ENCODE measurements around the gene PRR13. TPM values are rescaled to one million over a fixed set of nuclear protein-coding genes. Genes with fewer than 3 reads are reported as not detected.
A peak's percentile ranks its signal among the peaks of the same experiment; 100 is the strongest.

The PRR13 gene
- total and polyA plus RNA-seq, 12 donors, result 68.2 to 407 (median 129) TPM

DNA sequence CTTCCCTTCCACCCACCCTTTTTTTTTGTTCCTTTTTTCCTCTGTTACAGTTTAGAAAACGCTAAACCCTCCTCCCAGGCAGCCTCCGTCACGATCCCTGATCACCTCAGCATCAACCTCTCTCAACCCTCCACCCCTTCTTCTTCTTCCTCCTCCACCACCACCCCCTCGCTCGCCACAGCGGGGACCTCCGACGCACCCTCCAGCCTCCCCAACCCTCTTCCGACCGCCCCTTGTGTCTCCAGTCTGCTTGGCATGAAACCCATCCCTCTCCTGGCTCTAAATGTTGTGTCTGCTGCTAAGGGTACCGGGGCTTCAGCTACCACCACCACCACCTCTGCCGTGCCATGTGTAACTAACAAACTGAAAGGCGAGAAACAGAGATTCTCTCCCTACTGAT lies 33.3 kb downstream of the PRR13 start:
- intact Hi-C loops (cut with DNase I), result no loop called here
- no peak overlapping the region for H3K4me3 ChIP-seq
- H3K4me1 ChIP-seq (replicated peaks in 1 of 2), result peaks cover 14 to 67% of the 10 kb centered on the region in 2 donors
- no peak for TF ChIP-seq POLR2A (IDR thresholded peaks at IDR 0.05)
- TF ChIP-seq, protein P1, sequence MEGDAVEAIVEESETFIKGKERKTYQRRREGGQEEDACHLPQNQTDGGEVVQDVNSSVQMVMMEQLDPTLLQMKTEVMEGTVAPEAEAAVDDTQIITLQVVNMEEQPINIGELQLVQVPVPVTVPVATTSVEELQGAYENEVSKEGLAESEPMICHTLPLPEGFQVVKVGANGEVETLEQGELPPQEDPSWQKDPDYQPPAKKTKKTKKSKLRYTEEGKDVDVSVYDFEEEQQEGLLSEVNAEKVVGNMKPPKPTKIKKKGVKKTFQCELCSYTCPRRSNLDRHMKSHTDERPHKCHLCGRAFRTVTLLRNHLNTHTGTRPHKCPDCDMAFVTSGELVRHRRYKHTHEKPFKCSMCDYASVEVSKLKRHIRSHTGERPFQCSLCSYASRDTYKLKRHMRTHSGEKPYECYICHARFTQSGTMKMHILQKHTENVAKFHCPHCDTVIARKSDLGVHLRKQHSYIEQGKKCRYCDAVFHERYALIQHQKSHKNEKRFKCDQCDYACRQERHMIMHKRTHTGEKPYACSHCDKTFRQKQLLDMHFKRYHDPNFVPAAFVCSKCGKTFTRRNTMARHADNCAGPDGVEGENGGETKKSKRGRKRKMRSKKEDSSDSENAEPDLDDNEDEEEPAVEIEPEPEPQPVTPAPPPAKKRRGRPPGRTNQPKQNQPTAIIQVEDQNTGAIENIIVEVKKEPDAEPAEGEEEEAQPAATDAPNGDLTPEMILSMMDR (IDR thresholded peaks at IDR 0.05), result no peak
- H3K27me3 ChIP-seq, result no peaks in the 10 kb centered on the region
- H3K27ac ChIP-seq, result peak overlapping the region in 2 of 5 donors; percentile 31 to 49
- 61 to 66% (median 65%) methylated on average over 13 of the region's 13 CpGs for WGBS, 4 donors
- peaks cover 0 to 100% of the 10 kb centered on the region in 2 donors for H3K36me3 ChIP-seq (replicated peaks in 1 of 2)
- H3K9me3 ChIP-seq (replicated peaks in 1 of 3), result no peaks in the 10 kb centered on the region
- peak in 1 of 7 donors; percentile 21 for DNase-seq

DNA sequence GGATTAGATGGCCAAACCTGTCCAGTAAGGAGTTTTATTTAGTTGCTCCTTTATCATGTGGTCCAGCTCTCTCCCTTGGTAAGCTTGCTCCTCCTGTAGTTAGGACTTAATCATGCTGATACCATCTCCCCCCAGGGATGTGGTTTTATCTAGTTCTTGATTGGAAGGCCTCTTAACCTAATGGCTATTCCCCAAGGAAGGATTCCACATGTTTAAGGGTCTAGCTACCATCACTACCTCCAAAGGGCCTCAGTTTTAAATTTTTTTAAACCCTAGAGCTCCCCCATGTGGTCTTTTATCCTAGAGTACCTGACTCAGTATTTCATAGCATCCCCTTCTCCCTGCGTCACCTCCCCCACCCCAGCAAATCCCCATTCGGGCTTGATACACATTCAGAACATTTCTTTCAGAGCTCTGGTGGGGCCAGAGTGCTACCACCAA lies 35.3 kb downstream of the PRR13 start:
- TF ChIP-seq, protein P1 (IDR thresholded peaks at IDR 0.05), result peak in 1 of 6 experiments; percentile 23
- no peak for TF ChIP-seq POLR2A (IDR thresholded peaks at IDR 0.05)
- H3K27me3 ChIP-seq, result no peaks in the 10 kb centered on the region
- H3K36me3 ChIP-seq (replicated peaks in 1 of 2), result peaks cover 0 to 100% of the 10 kb centered on the region in 2 donors
- no peaks in the 10 kb centered on the region for H3K9me3 ChIP-seq (replicated peaks in 1 of 3)
- DNase-seq, result peak in 1 of 7 donors; percentile 19
- intact Hi-C loops (cut with DNase I), result no loop called here
- H3K4me3 ChIP-seq, result no peak overlapping the region
- WGBS, 4 donors, result 48 to 66% (median 57%) methylated on average over 2 of the region's 2 CpGs
- peaks cover 14 to 83% of the 10 kb centered on the region in 2 donors for H3K4me1 ChIP-seq (replicated peaks in 1 of 2)
- H3K27ac ChIP-seq, result peak overlapping the region in 1 of 5 donors; percentile 44

DNA sequence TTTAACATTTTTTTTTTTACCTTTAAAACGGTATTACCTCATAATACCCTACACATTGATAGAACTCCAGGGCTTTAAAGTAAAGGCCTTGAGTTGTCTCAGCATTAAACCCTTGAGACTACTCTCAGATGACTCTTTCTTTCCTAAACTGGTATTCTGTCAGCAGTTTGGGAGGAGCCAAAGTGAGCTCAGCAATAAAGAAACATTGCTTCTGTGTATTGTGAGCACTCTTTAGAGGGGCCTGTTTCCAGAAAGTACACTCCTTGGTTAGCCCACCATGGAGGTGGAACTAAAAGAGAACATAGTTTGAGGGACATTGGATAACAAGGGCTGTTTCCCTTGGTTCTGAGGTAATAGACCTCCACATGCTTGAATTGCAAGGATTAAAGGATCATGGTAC lies 37.3 kb downstream of the PRR13 start:
- Histone ChIP-seq H3K36me3 (replicated peaks in 1 of 2) (peaks cover 0 to 98% of the 10 kb centered on the region in 2 donors), H3K27ac (peak overlapping the region in 3 of 5 donors; percentile 3 to 58 (median 41)), H3K9me3 (replicated peaks in 1 of 3) (no peaks in the 10 kb centered on the region), H3K4me1 (replicated peaks in 1 of 2) (peaks cover under 1 to 63% of the 10 kb centered on the region in 2 donors), H3K4me3 (no peak overlapping the region), H3K27me3 (no peaks in the 10 kb centered on the region)
- intact Hi-C loops (cut with DNase I), result no loop called here
- no peak for TF ChIP-seq POLR2A (IDR thresholded peaks at IDR 0.05)
- TF ChIP-seq, protein P1 (IDR thresholded peaks at IDR 0.05), result no peak
- DNase-seq, result no peak
- 29 to 47% (median 31%) methylated on average over 1 of the region's 1 CpG for whole genome bisulfite sequencing, 4 donors

DNA sequence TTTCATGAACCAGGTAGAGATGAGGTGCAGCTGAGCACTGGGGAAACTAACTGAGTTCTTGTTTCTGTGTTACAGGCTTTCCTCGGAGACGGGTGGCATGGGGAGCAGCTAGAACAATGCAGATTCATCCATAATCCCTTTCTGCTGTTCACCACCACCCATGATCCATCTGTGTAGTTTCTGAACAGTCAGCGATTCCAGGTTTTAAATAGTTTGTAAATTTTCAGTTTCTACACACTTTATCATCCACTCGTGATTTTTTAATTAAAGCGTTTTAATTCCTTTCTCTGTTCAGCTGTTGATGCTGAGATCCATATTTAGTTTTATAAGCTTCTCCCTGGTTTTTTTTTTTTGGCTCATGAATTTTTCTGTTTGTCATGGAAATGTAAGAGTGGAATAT lies 37.8 kb downstream of the PRR13 start:
- Histone ChIP-seq H3K4me3 (no peak overlapping the region), H3K36me3 (replicated peaks in 1 of 2) (peaks cover 0 to 93% of the 10 kb centered on the region in 2 donors), H3K9me3 (replicated peaks in 1 of 3) (no peaks in the 10 kb centered on the region), H3K27me3 (no peaks in the 10 kb centered on the region), H3K27ac (peak overlapping the region in 3 of 5 donors; percentile 3 to 58 (median 41)), H3K4me1 (replicated peaks in 1 of 2) (peaks cover 0 to 58% of the 10 kb centered on the region in 2 donors)
- intact Hi-C loops (cut with DNase I), result no loop called here
- DNase-seq, result no peak
- TF ChIP-seq POLR2A (IDR thresholded peaks at IDR 0.05), result no peak
- TF ChIP-seq, protein P1 (IDR thresholded peaks at IDR 0.05), result no peak
- WGBS, 4 donors, result 69 to 84% (median 77%) methylated on average over 5 of the region's 5 CpGs

All from adrenal gland (tissue), 12 donors.